ENCODE data around the gene EXPH5.
"Not testable (repeated sequence)": the region's sequence is repeated elsewhere in the genome, so short reads cannot be mapped to it uniquely, and the experiment has no call there.

EXPH5 gene, protein sequence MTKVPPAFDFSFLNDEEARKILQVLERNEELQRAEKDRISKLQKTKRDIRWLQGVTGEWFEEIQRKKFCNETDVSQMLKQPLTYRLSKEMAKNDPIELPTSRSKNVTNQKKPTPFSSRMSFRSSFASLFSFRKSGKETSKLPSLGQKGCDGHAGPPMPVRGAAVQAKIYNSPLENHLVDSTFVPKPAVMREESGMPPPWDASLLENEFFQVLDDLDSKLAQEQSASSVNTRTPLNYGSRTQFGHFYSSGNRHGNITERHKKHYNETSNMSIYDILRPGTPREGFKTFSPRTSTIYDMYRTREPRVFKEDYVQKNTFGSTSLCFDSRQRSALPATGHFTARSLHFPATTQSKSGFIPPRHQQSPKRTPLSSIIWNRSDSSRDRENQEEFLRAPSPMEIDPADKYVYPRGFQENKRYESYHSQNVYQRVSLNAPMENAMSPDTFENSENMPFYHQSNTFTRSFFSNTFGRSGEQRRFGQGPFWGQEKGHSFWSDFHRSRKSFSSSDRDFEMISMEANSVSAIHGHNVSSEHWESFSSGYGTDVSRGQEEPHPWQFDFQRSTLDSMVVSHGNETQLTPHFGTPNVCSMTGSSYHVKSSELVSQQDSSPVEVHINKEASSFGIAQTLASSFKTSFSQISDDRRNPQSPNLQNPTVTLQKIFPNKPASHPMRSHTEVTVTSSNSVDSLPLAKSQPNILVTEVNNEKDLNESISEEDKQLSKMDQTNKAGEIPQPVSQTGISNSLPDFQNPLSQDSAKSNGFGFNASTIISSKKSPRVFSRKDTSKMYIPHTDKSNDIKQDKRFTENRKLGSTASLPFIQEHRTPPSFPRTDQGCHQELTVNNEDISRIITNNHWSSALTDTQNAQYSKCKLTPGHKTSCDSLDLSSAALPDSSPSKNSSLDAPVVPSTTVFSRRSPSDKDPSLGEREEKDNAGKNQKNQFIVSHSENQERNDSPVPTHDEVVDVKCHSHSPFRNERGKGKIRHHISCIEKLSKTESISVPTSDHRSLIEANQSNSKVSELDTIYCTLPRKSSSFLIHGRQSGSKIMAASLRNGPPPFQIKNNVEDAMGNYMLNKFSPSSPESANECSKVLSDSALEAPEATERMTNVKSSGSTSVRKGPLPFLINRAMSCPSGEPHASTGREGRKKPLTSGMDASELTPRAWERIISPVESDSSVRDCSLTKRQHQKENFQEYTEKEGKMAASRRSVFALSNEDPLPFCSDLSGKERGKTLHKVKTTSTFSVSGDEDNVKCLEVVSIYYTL (N-terminal part only)

DNA sequence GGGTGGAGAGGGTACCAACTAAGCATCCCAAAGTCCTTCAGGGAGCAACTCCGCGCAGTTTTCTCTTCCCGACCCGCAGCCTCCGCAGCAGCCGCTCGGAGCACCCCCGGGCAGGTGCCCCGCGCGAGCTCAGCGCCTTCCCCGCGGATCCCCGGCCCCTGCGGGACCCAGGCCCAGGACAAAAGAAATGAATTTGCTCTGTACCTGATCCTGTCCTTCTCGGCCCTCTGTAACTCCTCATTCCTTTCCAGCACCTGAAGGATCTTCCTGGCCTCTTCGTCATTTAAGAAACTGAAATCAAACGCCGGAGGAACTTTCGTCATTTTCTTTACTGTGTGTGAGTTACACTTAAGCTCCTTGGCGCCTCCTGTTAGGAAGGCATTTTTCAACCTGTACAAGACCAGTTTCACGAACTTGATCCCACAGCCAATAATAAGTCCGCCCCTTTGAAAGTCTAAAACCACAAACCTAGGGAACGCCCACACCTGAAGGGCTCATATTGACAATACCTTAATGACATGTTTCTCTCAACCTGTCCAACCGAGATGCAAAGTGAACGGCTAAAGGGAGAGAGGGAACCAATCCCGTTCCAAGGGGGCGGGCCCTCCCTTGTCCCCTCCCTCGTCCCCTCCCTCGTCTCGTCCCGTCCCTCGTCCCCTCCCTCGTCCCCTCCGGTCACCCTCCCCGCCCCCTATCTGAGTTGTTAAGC lies at the start of gene EXPH5:
EXPH5 (minus strand) TSS at position 555 of the 709 bp plus-strand sequence; CDS start at position 323, 232 bp downstream.
- DNase-seq (ENCODE audit: low read depth), result peak; percentile 72

DNA sequence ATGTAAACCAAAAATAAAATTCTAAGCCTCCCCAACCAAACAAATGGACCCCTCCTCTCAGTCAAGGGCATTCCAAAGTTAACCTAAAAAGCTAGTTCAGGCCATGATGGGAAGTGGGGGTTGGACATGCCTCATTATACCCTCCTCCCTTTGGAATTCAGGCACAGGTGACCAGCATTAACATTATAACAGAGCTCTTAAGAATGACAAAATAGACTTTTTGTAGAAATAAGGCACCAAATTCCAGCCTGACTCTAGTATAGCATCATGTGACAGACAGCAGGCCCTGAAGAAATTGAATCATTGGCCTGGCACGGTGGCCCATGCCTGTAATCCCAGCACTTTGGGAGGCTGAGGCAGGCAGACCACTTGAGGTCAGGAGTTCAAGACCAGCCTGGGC lies 48.2 kb upstream of the EXPH5 start:
- not testable (repeated sequence) for DNase-seq (ENCODE audit: low read depth)

DNA sequence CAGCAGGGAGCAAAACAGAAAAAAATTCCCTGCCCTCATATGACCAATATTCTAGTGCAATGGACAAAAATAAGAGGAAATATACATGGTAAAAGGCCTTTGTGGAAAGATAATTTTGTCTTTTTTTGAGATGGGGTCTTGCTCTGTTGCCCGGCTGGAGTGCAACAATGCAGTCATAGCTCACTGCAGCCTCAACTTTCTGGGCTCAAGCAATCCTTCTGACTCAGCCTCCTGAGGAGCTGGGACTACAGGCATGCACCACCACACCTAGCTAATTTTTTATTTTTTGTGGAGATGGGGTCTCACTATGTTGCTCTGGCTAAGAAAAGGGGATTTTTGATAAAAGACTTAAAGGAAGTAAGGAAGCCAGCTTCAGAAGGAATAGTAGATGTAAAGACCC lies 45.6 kb upstream of the EXPH5 start:
- no peak for DNase-seq (ENCODE audit: low read depth)

DNA sequence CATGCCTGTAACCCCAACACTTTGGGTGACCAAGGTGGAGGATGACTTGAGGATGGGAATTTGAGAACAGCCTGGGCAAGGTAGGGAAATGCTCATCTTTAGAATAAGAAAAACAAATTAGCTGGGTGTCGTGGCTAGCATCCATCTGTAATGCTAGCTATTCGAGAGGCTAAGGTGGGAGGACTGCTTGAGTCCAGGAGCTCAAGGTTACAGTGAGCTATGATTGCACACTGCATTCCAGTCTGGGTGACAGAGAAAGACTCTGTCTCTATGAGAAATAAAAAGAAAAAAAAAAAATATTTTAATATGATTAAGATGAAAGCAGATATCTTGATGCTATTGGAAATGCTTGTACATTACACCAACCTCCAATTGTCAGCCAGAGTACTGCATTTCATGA lies 42.7 kb upstream of the EXPH5 start:
- DNase-seq (ENCODE audit: low read depth), result no peak

DNA sequence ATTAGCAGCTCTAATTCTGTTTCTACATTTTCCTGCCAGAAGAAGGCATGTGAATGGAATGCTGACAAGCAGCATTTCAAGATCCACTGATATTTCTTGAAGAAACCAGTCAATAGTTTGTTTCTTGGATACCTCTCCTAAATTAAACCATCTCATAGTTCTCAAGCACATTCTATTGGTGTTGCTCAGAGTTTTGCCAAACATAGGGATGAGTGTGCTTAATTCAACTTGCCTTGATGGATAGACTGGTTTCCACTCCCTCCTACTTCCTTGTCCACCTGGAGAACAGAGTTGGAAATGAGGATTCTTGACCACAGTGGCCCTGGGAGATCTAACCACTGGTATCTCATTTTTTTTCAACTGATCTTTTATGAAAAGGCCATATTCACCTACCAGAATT lies 41.5 kb upstream of the EXPH5 start:
- no peak for DNase-seq (ENCODE audit: low read depth)

DNA sequence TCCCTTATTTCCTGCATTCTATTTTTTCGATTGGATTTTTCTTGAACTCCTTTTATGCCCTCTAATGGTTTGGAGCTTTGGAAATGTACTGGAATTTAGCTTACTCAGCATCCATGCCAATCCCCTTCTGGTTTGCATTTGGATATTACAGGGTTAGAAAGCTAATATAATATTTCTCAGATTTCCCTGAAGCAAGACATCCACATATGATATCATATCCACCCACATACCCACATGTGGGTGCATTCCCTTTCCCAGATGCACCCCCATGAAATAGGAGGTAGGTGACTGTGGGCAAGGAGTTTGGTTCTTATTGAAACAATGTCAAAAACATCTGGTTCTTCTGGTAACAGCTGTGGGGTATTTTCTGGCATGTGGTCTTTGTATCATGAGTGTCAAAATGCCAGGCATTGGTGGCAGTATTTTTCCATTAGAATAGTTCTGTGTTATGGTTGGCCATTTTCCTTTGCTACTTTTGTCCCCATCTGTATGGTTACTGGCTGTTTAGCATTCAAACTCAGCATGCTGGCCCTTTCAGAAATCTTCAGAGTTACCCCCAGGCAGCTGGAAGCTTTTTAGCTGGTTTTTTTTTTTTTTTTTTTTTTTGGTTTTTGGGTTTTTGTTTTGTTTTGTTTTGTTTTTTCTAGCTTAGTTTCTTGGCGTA lies 38.6 kb upstream of the EXPH5 start:
- DNase-seq (ENCODE audit: low read depth), result no peak

DNA sequence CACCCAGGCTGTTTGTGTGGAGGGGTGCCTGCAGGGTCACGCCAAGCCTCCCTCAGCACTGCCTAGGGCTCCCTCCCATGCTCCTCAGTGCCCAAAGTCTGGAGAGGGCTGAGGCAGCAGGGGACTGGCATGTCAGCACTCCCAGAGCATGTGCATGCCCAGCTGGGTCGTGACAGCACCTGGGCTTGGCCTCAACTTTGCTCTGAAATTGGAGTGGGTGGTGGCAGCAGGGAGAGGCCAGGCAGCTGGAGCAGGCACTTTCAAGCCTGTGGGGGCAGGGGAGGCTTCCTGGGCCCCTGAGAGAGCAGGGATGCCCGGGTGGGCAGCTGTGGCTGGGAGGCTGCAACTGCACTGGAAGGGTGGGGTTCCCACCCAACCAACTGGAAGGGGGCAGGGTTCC lies 35.7 kb upstream of the EXPH5 start:
- DNase-seq (ENCODE audit: low read depth), result no peak

DNA sequence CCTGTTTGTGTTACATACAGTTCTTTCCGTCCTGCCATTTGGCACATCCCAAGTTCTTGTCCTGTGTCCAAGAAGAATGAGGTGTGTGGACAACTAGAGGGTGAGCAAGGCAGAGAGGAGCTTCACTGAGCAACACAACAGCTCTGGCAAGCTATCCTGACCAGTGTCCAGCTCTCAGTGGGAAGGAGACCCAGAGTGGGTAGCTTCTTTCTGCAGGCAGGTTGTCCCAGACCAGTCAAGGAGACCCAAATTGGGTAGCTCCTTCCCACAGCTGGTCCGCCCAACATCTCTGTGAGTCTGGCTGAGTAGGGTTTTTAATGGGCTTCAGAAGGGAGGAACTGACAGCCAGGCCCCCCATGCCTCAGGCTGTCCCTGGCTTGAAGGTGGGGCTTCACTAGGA lies 35.2 kb upstream of the EXPH5 start:
- no peak for DNase-seq (ENCODE audit: low read depth)

DNA sequence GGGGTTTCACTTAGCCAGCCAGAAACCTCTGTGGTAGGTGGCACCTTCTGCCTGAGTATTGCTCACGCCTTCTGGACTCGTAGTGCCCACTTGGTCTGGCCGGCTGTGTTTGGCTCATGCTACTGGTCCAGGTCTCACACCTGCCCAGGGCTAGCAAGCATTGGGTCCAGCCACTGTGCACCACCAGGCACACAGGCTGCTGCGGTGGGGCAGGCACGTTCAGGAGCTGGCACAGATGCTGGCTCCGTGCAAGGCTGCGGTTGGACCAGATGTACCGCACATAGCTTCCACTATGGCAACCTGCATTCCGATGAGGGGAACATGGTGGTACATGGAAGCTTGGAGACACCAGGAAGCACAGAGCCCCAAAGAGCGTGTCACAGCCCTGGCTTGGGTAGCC lies 34.8 kb upstream of the EXPH5 start:
- DNase-seq (ENCODE audit: low read depth), result no peak

DNA sequence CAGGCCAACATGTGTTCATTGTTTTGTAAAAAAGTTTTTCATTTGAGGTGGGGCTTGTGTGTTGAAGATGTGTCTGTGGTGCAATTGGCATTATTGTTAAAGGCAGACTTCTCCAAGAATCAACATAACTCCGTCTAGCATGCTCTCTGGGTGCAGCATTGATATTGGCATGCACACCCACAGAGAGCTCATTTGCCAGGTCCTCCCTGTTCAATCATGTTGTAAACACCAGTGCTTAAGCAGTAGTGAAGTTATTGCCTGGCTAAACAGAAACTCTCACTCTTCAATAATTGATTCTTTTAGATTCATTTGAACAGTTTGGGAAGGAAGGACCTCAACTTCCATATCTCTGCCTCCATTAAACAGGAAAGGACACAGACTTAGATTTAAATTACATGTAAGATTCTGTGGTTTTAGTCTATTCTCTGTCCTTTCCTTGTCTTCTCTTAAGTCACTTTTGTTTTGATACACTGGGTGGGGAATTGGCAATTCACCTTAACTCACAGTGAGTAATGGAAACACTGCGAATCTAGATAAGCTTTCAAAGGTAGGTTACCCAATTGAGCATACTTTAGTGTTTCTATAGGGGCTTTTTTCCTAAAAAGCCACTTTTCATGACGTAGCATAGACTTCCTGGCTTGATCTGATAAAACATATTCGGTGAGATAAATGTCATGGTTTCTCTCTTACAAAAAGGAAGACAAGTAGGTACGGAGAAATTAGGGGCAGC lies 30.8 kb upstream of the EXPH5 start:
- DNase-seq (ENCODE audit: low read depth), result no peak

DNA sequence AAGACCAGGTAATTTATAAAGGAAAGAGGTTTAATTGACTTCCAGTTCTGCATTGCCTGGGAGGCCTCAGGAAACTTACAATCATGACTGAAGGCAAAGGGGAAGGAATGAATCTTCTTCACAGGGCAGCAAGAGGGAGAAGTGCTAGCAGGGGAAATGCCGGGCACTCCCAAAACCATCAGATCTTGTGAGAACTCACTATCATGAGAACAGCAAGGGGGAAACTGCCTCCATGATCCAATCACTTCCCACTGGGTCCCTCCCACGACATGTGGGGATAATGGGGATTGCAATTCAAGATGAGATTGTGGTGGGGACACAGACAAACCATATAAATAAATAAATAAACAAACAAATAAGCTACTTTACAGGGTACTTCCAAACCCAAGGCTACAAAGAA lies 28.8 kb upstream of the EXPH5 start:
- DNase-seq (ENCODE audit: low read depth), result no peak

DNA sequence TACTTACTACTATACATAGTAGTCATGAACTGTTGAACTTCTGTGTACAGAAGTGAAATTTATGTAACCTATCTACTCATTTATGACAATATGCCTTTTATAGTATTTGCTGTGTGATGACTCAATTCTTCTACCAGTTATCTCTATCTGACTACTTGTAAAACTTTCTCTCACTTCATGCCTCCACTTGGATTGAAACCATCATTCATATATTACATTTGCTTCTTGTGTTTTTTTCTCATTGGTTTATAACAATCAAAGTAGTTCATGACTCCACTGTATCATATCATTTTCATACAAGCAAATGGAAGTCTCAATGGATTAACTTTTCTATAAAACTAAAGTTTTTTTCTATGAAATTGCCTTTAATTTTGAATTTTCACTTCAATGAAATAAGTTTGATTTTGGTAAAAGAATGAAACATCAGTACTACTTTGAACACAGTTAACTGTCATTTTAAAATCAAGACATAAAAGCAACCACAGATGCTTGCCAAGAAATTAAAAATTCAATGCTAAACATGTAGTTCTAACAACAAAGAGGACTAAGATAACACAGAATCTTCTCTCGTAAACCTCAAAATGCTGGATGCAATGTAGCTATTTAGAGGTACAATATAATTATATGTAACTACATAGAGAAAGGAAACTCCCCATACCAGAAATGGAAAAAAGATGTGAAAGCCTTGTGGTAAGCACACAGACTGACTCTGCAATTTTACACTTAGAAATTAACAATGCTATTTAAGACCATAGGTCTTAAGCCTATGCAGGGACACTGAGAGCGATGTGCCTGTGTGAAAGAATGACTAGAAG lies 27.6 kb upstream of the EXPH5 start:
- DNase-seq (ENCODE audit: low read depth), result no peak

DNA sequence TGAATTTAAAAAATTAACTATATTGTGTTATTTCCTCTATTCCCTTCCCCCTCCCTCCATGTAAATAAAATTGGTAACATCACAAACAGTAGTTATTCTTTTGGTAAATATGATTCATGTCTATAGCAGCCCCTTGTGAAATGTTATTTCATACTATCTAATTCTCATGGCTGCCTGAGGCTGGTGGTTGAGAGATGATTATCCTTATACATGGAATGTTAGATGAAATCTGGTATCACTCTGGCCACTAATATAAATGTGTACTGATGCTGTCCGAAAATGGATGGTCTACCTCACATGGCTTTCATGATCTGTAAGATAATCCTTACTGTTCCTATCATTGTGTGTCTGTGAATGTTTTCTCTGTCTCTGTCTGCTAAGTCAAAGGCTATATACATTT lies 25.0 kb upstream of the EXPH5 start:
- DNase-seq (ENCODE audit: low read depth), result no peak

DNA sequence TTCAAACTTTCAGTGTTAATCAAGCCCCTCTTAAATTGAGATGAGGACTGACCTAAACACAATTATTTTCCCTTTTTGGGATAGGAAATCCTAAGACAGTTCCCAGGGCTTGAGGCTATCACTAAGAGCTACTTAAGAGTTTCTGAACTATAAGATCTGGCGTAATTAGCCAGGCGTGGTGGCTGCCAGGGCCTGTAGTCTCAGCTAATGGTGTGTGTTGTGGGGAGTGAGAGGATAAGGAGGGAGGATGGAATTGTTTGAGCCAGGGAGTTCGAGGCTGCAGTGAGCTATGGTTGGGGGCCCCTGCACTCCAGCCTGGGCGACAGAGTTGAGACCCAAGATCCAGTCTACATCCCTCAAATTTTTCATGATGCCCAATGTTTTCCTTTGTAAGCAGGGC lies 23.5 kb upstream of the EXPH5 start:
- DNase-seq (ENCODE audit: low read depth), result no peak

DNA sequence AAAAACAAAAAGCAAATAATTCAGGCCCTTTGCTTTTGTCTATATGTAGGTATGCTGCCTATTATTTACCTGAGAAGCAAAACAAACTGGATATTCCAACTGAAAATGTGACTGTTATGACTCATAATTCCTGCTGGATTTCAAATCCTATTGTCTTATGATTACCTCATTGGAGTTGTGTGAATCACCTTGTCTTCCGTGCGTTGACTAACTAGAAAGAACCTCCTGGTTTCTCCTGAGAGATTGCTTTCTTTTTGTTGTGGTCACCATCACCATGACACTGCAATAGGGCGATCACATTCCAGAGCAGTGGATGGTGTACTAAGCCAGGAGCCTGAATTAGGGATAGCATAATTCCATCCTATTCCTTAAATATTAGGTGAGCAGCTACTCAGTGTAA lies 23.0 kb upstream of the EXPH5 start:
- no peak for DNase-seq (ENCODE audit: low read depth)

DNA sequence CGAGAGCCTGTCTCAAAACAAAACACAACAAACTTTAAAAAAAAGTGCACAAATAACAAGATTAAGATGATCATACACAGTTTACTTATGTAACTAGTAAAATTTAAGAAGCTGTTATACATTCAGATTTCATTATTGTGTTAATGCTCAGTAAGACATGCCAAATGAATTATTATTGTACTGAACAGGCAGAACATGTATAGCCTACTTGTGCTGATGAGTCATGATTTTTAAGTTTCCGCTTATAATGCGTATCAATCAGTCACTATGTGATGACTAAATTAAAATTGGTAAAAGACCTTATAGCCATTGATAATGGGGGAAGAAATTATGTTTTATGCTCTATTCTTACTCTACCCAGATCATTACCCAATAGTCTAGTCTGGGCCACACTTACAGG lies 20.5 kb upstream of the EXPH5 start:
- no peak for DNase-seq (ENCODE audit: low read depth)

DNA sequence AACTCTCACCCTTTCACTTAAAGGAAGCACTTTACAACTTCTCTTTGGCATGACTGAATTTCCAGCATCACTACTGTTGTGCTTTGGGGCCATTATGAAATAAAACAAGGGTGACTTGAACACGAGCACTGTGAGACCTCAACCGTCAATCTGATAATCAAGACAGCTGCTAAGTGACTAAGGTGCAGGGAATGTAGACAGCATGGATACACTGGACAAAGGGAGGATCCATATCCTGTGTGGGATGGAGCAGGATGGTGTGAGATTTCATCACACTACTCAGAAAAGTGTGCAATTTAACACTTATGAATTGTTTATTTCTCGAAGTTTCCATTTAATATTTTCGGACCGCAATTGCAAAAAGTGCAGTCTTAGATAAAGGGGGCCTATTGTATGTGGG lies 16.1 kb upstream of the EXPH5 start:
- no peak for DNase-seq (ENCODE audit: low read depth)

DNA sequence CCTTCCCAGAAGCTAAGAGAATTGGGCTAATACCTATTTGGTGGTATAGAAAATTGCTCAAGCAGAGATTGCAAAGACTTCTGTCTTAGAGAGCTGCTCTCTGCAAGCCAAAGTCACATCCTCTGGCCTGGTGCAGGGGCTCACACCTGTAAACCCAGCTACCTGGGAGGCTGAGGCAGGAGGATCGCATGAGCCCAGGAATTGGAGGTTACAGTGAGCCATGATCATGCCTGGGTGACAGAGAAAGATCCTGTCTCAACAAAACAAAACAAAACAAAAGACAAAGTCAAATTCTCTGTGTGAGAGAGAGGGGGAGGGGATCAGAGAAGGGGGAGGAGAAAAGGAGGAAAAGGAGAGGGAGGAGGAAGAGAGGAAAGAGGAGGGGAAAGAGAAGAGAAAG lies 15.0 kb upstream of the EXPH5 start:
- DNase-seq (ENCODE audit: low read depth), result no peak

DNA sequence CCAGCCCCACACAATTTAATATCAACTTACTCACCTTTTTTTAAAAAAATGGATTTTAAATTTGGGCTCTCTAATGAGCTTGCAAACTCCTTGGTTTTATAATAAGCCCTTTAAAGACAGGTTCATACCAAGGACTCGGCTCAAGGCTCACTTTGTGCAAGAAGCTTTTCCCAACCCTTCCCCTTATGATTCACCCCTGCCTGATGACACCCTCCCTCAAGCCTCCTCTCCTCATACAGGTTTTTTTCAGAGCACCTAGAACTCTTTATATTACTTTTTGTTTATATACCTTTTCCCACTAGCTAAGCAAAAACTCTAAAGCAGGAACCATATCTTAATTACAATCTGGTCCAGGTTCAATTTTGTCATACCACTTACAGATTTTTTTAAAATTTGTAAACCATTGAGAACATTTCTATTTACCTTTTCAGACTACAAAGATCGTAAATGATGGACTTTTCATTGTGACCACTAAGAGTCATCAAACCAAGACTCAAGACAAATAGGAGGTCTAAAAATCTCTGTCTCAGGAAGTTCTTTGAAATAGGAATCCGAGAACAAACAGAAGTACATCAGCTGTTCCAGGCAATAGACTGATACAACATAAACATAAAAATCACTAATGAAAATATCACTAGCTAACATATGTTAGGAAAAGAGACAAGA lies 13.1 kb upstream of the EXPH5 start:
- DNase-seq (ENCODE audit: low read depth), result no peak
